OCI-LY1 (cell line): ENCODE data around the gene PSMB10.
"Not testable (repeated sequence)": the region's sequence is repeated elsewhere in the genome, so short reads cannot be mapped to it uniquely, and the experiment has no call there.

Experiments
- H2AFZ ChIP-seq: fragments of 200-600 bp; sonication (generic), shearing (Covaris generic); 2 replicates; pipeline ENCODE4 v1.6.0; 2014; ENCODE audit warnings: antibody characterized with exemption, mild to moderate bottlenecking, low read length
- H3F3A ChIP-seq: fragments of 200-600 bp; sonication (generic), shearing (Covaris generic); 2 replicates; pipeline ENCODE4 v1.6.0; 2014; ENCODE audit warnings: mild to moderate bottlenecking, antibody characterized with exemption, low read length, moderate library complexity; ENCODE audit not compliant: insufficient read depth
- H3K27ac ChIP-seq: fragments of 200-600 bp; sonication (generic); 2 replicates; pipeline ENCODE4 v1.5.1; 2014; ENCODE audit warnings: low read length, mixed run types, mild to moderate bottlenecking, low read depth; ENCODE audit not compliant: poor library complexity, severe bottlenecking
- H3K27me3 ChIP-seq: fragments of 200-600 bp; sonication (generic); 2 replicates; pipeline ENCODE4 v1.6.0; 2014; ENCODE audit warnings: antibody characterized with exemption, mild to moderate bottlenecking, low read length, moderate library complexity; ENCODE audit not compliant: insufficient read depth
- H3K36me3 ChIP-seq: fragments of 200-600 bp; sonication (generic); 2 replicates; pipeline ENCODE4 v1.6.1; 2014; ENCODE audit warnings: mild to moderate bottlenecking, antibody characterized with exemption, low read length, moderate library complexity, mixed read lengths; ENCODE audit not compliant: insufficient read depth
- H3K4me1 ChIP-seq: fragments of 200-600 bp; sonication (generic); 2 replicates; pipeline ENCODE4 v1.5.1; 2014; ENCODE audit warnings: mild to moderate bottlenecking, low read length, moderate library complexity; ENCODE audit not compliant: insufficient read depth, severe bottlenecking
- H3K4me2 ChIP-seq: fragments of 200-600 bp; sonication (generic), shearing (Covaris generic); 2 replicates; pipeline ENCODE4 v1.6.1; 2014; ENCODE audit warnings: low read length
- H3K4me3 ChIP-seq: fragments of 200-600 bp; sonication (generic); 2 replicates; pipeline ENCODE4 v1.5.1; 2014; ENCODE audit warnings: low read length, low read depth, mild to moderate bottlenecking, mixed read lengths; ENCODE audit not compliant: poor library complexity, severe bottlenecking
- H3K79me2 ChIP-seq: fragments of 200-600 bp; shearing (Covaris generic); 2 replicates; pipeline ENCODE4 v1.6.1; 2016; ENCODE audit warnings: mixed run types, low read length, mixed read lengths; ENCODE audit not compliant: insufficient read depth
- H3K9ac ChIP-seq: fragments of 200-600 bp; sonication (generic), shearing (Covaris generic); 2 replicates; pipeline ENCODE4 v1.6.1; 2014; ENCODE audit warnings: mild to moderate bottlenecking, low read length, mixed read lengths
- H3K9me2 ChIP-seq: fragments of 200-600 bp; sonication (generic), shearing (Covaris generic); 2 replicates; pipeline ENCODE4 v1.6.1; 2014; ENCODE audit warnings: low read depth, mild to moderate bottlenecking, low read length, mixed read lengths
- H3K9me3 ChIP-seq: fragments of 200-600 bp; shearing (Covaris generic); 2 replicates; pipeline ENCODE4 v1.6.1; 2014; ENCODE audit warnings: low read length, mixed read lengths
- H4K20me1 ChIP-seq: fragments of 200-600 bp; sonication (generic), shearing (Covaris generic); 2 replicates; pipeline ENCODE4 v1.6.0; 2016; ENCODE audit warnings: mild to moderate bottlenecking, low read length; ENCODE audit not compliant: insufficient read depth
- EZH2 ChIP-seq: fragments of 200-600 bp; sonication (generic), shearing (Covaris generic); IDR thresholded peaks from 2 replicates; pipeline ENCODE4 v1.8.0; 2017; ENCODE audit warnings: borderline replicate concordance, mixed run types, mild to moderate bottlenecking, antibody characterized with exemption, low read length, moderate library complexity, mixed read lengths
- TF ChIP-seq, protein P1 (sequence below): fragments of 200-600 bp; sonication (generic), shearing (Covaris generic); IDR thresholded peaks from 2 replicates; pipeline ENCODE4 v1.5.1; 2017; ENCODE audit warnings: mild to moderate bottlenecking, antibody characterized with exemption, low read length, moderate library complexity, mixed read lengths

Gene PSMB10

DNA sequence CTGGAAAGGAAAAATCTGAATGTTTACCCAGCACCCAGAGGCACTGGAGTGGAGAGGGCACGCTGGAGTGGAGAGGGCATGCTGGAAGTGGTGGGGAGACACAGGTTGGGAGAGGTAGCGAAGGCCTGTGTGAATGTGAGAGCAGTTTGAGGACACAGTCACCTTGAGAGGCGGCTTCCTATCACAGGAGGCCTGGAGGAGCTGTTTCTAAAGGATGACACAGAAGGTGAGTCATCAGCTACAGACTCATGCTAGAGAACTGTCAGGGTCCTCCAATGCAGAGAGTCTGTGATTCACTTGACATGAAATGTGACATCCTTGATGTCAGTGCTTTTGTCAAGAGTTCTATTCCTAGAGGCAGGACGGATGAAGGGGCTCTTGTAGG lies 18.8 kb downstream of the PSMB10 start:
- no peaks in the 10 kb centered on the region for H3K27me3 ChIP-seq
- H3K4me3 ChIP-seq, result no peak overlapping the region
- H3K27ac ChIP-seq, result peak overlapping the region; percentile 6
- no peaks in the 10 kb centered on the region for H4K20me1 ChIP-seq
- H3F3A ChIP-seq, result no peaks in the 10 kb centered on the region
- H3K79me2 ChIP-seq, result no peaks in the 10 kb centered on the region
- no peak overlapping the region for H3K9ac ChIP-seq
- TF ChIP-seq EZH2, result no peak
- TF ChIP-seq, protein P1, sequence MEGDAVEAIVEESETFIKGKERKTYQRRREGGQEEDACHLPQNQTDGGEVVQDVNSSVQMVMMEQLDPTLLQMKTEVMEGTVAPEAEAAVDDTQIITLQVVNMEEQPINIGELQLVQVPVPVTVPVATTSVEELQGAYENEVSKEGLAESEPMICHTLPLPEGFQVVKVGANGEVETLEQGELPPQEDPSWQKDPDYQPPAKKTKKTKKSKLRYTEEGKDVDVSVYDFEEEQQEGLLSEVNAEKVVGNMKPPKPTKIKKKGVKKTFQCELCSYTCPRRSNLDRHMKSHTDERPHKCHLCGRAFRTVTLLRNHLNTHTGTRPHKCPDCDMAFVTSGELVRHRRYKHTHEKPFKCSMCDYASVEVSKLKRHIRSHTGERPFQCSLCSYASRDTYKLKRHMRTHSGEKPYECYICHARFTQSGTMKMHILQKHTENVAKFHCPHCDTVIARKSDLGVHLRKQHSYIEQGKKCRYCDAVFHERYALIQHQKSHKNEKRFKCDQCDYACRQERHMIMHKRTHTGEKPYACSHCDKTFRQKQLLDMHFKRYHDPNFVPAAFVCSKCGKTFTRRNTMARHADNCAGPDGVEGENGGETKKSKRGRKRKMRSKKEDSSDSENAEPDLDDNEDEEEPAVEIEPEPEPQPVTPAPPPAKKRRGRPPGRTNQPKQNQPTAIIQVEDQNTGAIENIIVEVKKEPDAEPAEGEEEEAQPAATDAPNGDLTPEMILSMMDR, result no peak
- H3K4me2 ChIP-seq, result no peak overlapping the region
- H2AFZ ChIP-seq, result no peak overlapping the region
- H3K4me1 ChIP-seq, result no peaks in the 10 kb centered on the region
- peaks cover 8% of the 10 kb centered on the region; the same call in 1 of the 2 replicates for H3K36me3 ChIP-seq
- H3K9me3 ChIP-seq, result no peaks in the 10 kb centered on the region
- no peaks in the 10 kb centered on the region for H3K9me2 ChIP-seq

DNA sequence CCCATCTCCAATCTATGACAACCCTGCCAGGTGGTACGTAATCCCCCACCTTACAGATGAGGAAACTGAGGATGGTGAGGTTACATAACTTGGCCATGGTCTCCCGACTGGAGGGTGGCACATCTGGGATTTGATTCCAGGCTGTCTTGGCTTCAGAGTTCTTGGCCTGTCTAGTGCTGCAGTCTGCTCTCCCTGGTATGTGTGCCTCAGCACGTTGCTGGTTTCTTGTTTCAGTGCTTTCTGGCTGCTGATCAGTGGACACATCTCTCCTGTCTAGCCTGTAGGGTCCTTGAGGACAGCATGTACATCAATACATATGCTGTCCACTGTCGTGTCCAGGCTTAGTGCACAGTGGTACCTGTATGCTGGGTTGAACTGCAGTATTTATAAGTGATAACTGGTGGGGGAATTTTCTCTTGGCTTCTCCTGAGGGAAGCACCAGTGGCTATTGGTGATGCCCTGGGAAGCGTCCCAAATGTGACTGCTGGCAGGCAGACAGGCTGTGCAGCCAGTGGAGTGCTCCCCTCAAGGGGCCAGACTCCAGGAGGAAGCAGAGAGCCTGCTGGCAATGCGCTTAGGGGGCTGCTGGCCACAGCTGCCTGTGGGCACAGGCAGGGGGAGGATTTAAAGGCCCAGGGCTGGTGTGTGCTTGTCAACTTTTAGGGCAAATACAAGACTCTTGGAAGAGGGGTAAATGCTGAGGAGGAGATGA lies 19.4 kb downstream of the PSMB10 start:
- H2AFZ ChIP-seq, result no peak overlapping the region
- H3F3A ChIP-seq, result no peaks in the 10 kb centered on the region
- no peaks in the 10 kb centered on the region for H3K4me1 ChIP-seq
- no peaks in the 10 kb centered on the region for H3K27me3 ChIP-seq
- H3K9me3 ChIP-seq, result no peaks in the 10 kb centered on the region
- H3K27ac ChIP-seq, result no peak overlapping the region
- no peaks in the 10 kb centered on the region for H3K9me2 ChIP-seq
- no peak overlapping the region for H3K4me3 ChIP-seq
- TF ChIP-seq, protein P1, result no peak
- no peak for TF ChIP-seq EZH2
- H3K79me2 ChIP-seq, result no peaks in the 10 kb centered on the region
- H3K4me2 ChIP-seq, result no peak overlapping the region
- no peaks in the 10 kb centered on the region for H4K20me1 ChIP-seq
- H3K36me3 ChIP-seq, result peaks cover 8% of the 10 kb centered on the region; the same call in 1 of the 2 replicates
- no peak overlapping the region for H3K9ac ChIP-seq

DNA sequence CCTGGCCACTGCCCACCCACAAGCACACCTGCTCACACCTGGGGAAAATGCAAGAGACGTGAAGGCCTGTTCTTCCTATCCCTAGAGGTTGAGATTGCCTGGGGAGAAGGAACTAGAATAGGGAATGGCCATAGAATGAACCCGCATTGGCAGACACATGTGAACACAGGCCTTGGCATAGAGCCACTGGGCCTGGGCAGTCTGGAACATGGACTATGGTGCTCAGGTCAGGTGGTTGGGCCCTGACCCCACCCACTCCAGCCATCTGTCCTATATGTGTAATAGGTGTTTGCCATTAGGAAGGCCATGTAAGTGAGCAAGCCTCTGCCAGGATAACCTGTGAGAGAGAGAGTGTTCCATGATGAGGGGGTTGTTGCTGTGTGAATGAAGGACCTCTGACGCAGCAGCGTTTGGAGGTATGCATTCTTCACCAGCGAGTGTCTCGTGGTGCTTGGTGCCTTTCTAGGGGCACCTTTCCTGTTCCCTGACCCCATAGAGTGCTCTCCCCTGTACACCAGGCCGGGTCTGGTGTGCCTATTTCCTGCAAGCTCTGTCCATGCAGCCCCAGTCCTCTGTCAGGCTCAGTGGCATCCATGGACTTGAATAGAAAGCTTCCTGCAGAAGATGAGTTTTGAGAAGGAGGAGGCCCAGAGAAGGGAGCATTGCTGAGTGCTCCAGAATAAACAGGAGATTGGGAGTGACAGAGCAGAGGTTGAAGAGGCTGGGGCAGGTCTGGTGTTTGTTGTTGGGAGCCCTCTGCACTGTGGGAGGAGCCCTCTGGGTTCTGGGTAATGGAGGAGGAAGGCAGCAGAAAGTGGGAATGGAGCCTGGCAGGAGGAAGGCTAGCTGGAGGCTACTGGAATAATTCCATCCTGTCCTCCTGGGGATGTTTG lies 20.6 kb downstream of the PSMB10 start:
- Histone ChIP-seq H3K79me2 (no peaks in the 10 kb centered on the region), H3K27ac (no peak overlapping the region), H2AFZ (no peak overlapping the region), H3K4me2 (no peak overlapping the region), H4K20me1 (no peaks in the 10 kb centered on the region), H3K4me3 (no peak overlapping the region), H3K9ac (no peak overlapping the region), H3K4me1 (no peaks in the 10 kb centered on the region), H3K9me3 (no peaks in the 10 kb centered on the region), H3K27me3 (no peaks in the 10 kb centered on the region), H3K9me2 (no peaks in the 10 kb centered on the region), H3F3A (no peaks in the 10 kb centered on the region), H3K36me3 (peaks cover 14% of the 10 kb centered on the region; the same call in 1 of the 2 replicates)
- TF ChIP-seq EZH2, result no peak
- TF ChIP-seq, protein P1, result no peak

DNA sequence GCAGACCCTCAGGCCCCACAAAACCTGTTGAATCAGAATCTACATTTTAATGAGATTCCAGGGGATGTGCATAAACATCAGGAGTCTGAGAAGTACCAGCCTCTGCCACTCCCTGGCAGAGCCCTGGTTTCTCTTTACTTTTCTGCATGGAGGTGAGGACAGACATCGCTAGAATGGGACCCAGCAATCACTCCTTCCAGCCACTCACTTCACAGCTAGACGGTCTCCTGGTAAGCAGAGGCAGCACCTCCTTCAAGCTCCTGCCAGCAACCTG lies 21.2 kb downstream of the PSMB10 start:
- not testable (repeated sequence) for H3K27ac ChIP-seq, H3K4me3 ChIP-seq, H4K20me1 ChIP-seq, H3K4me1 ChIP-seq, H3K79me2 ChIP-seq, H3F3A ChIP-seq, H2AFZ ChIP-seq, H3K4me2 ChIP-seq, H3K9me3 ChIP-seq, H3K9ac ChIP-seq, H3K9me2 ChIP-seq, H3K27me3 ChIP-seq
- H3K36me3 ChIP-seq, result peaks cover 15% of the 10 kb centered on the region; the same call in 1 of the 2 replicates
